ENCODE results near the gene LGALS12. TPM values are rescaled to one million over a fixed set of nuclear protein-coding genes. Genes with fewer than 3 reads are reported as not detected.
"Not testable (repeated sequence)": the region's sequence is repeated elsewhere in the genome, so short reads cannot be mapped to it uniquely, and the experiment has no call there.

Gene LGALS12
- total and polyA plus RNA-seq, 7 donors = 3.9 to 5.4 TPM; not detected in 5

GRCh38 chr11:63549411-63549810 lies 43.5 kb downstream of the LGALS12 start:
- intact Hi-C loops (cut with DNase I) = no loop called here
- H3K27me3 ChIP-seq = no peaks in the 10 kb centered on the region
- H3K27ac ChIP-seq = no peak overlapping the region
- H3K4me1 ChIP-seq = no peaks in the 10 kb centered on the region
- H3K9me3 ChIP-seq = no peaks in the 10 kb centered on the region
- DNase-seq = peak; percentile 50
- H3K36me3 ChIP-seq = peaks cover 0 to 31% (median 3%) of the 10 kb centered on the region in 4 donors
- no peak for TF ChIP-seq POLR2A (IDR thresholded peaks at IDR 0.05)
- no peak for TF ChIP-seq POLR2AphosphoS5 (IDR thresholded peaks at IDR 0.05)
- no peak for TF ChIP-seq CTCF (IDR thresholded peaks at IDR 0.05)
- TF ChIP-seq EP300 (IDR thresholded peaks at IDR 0.05) = no peak
- H3K4me3 ChIP-seq = no peak overlapping the region
- 87 to 93% methylated on average over 4 of the region's 4 CpGs for WGBS, 2 donors

- peak; percentile 43 for DNase-seq
- 95 to 97% methylated on average over 31 of the region's 31 CpGs for WGBS, 2 donors
- H3K9me3 ChIP-seq; H3K27me3 ChIP-seq; intact Hi-C loops (cut with DNase I); H3K4me1 ChIP-seq; H3K4me3 ChIP-seq; H3K27ac ChIP-seq: not testable (repeated sequence)
- peaks cover 0 to 23% (median 3%) of the 10 kb centered on the region in 4 donors for H3K36me3 ChIP-seq
These were observed 44.3 kb downstream of the LGALS12 start for GRCh38 chr11:63550156-63550700.

DNA sequence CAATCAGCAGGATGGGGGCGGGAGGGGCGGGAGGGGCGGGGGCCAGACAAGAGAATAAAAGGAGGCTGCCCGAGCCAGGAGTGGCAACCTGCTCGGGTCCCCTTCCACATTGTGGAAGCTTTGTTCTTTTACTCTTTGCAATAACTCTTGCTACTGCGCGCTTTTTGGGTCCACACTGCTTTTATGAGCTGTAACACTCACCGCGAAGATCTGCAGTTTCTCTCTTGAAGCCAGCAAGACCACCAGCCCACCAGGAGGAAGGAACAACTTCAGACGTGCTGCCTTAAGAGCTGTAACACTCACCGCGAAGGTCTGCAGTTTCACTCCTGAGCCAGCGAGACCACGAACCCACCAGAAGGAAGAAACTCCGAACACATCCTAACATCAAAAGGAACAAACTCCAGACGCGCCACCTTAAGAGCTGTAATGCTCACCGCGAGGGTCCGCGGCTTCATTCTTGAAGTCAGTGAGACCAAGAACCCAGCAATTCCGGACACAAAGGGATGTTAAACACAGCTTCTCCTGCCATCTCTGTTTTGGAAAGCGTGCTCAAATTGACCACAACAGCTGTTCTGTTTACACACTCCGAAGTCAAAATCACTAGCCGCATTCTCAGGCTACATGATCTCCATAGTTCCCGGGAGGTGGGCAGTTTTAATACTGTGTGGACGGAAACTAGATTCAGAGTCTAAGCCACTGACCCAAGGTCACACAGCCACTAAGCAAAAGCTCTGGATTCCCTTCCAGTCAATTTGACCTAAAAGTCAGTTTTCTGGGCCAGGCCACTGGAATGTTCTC lies 45.4 kb downstream of the LGALS12 start:
- Histone ChIP-seq H3K27me3 (no peaks in the 10 kb centered on the region), H3K9me3 (no peaks in the 10 kb centered on the region), H3K4me1 (no peaks in the 10 kb centered on the region), H3K27ac (no peak overlapping the region), H3K4me3 (no peak overlapping the region), H3K36me3 (peaks cover 0 to 12% (median under 1%) of the 10 kb centered on the region in 4 donors)
- 62 to 85% methylated on average over 27 of the region's 27 CpGs for WGBS, 2 donors
- TF ChIP-seq CTCF (IDR thresholded peaks at IDR 0.05) (no peak), EP300 (IDR thresholded peaks at IDR 0.05) (no peak), POLR2A (IDR thresholded peaks at IDR 0.05) (no peak), POLR2AphosphoS5 (IDR thresholded peaks at IDR 0.05) (no peak)
- DNase-seq = peak; percentile 29
- intact Hi-C loops (cut with DNase I) = no loop called here

- no peaks in the 10 kb centered on the region for H3K4me1 ChIP-seq
- intact Hi-C loops (cut with DNase I) = no loop called here
- WGBS, 2 donors = 85 to 91% methylated on average over 6 of the region's 6 CpGs
- H3K36me3 ChIP-seq = peaks cover 0 to 6% (median 0%) of the 10 kb centered on the region in 4 donors
- TF ChIP-seq EP300 (IDR thresholded peaks at IDR 0.05) (no peak), POLR2AphosphoS5 (IDR thresholded peaks at IDR 0.05) (no peak), POLR2A (IDR thresholded peaks at IDR 0.05) (no peak), CTCF (IDR thresholded peaks at IDR 0.05) (no peak)
- no peaks in the 10 kb centered on the region for H3K27me3 ChIP-seq
- H3K4me3 ChIP-seq = no peak overlapping the region
- no peaks in the 10 kb centered on the region for H3K9me3 ChIP-seq
- DNase-seq = peak; percentile 46
- H3K27ac ChIP-seq = no peak overlapping the region
These were observed 46.0 kb downstream of the LGALS12 start for GRCh38 chr11:63551889-63552266.

- 36 to 77% methylated on average over 7 of the region's 7 CpGs for WGBS, 2 donors
- no peak for TF ChIP-seq POLR2AphosphoS5 (IDR thresholded peaks at IDR 0.05)
- TF ChIP-seq EP300 (IDR thresholded peaks at IDR 0.05) = no peak
- TF ChIP-seq CTCF (IDR thresholded peaks at IDR 0.05) = no peak
- TF ChIP-seq POLR2A (IDR thresholded peaks at IDR 0.05) = no peak
- no peaks in the 10 kb centered on the region for H3K27me3 ChIP-seq
- no peaks in the 10 kb centered on the region for H3K4me1 ChIP-seq
- no peaks in the 10 kb centered on the region for H3K9me3 ChIP-seq
- no peak overlapping the region for H3K27ac ChIP-seq
- no peaks in the 10 kb centered on the region for H3K36me3 ChIP-seq
- intact Hi-C loops (cut with DNase I) = no loop called here
- H3K4me3 ChIP-seq = no peak overlapping the region
- DNase-seq = peak; percentile 30
These were observed 47.0 kb downstream of the LGALS12 start for GRCh38 chr11:63552921-63553320.
